Vagina (tissue), 2 donors: Measurements from ENCODE around the gene CRACDL.

Experiments
- CTCF ChIP-seq, 3 experiments: fragments of 450-650 bp in 2 of 3; fragments of 200-600 bp in 1 of 3; sonication (generic) in 1 of 3; IDR thresholded peaks; one replicate each; pipeline ENCODE4 v1.5.1; 2017 to 2019; ENCODE audit warnings: antibody characterized with exemption in 3 of 3, mild to moderate bottlenecking in 2 of 3, moderate library complexity in 2 of 3
- POLR2A ChIP-seq, 2 donors: fragments of 450-650 bp; IDR thresholded peaks; one replicate each; pipeline ENCODE4 v1.6.1; 2017; ENCODE audit warnings: antibody characterized with exemption in 2 of 2, mild to moderate bottlenecking in 2 of 2, moderate library complexity in 2 of 2

- TF ChIP-seq CTCF (IDR thresholded peaks at IDR 0.05): no peak
- no peak for TF ChIP-seq POLR2A (IDR thresholded peaks at IDR 0.05)
Measured at GRCh38 chr2:98749066-98749450, 187.0 kb downstream of the CRACDL start.
